OCI-LY7 (cell line): Measurements from ENCODE around the gene KAZN. TPM values are rescaled to one million over a fixed set of nuclear protein-coding genes. Genes with fewer than 3 reads are reported as not detected.
A peak's percentile ranks its signal among the peaks of the same experiment; 100 is the strongest.

Experiments
- BruUV-seq: library from RNA; stranded (reverse); fragments of 400-500 nt; replicated peaks from 2 replicates; lab custom pipeline; 2021; lab: Mats Ljungman, UMichigan
- CTCF ChIA-PET: fragments of 300-600 bp; sonication (Branson Sonifier 250); formaldehyde crosslinking; loops from one replicate; lab custom pipeline; 2022; ENCODE audit warnings: antibody characterized with exemption; ENCODE audit not compliant: unreplicated experiment; lab: Charles Lee
- POLR2A ChIA-PET: fragments of 300-600 bp; sonication (Branson Sonifier 250); formaldehyde crosslinking; loops from one replicate; lab custom pipeline; 2022; ENCODE audit warnings: antibody characterized with exemption; lab: Charles Lee
- DNase-seq: peaks from one replicate; pipeline ENCODE4 v3.0.0-alpha.2; 2015; ENCODE audit warnings: low spot score
- H2AFZ ChIP-seq: fragments of 200-600 bp; sonication (generic), shearing (Covaris generic); 2 replicates; pipeline ENCODE4 v1.6.1; 2014; ENCODE audit warnings: mild to moderate bottlenecking, antibody characterized with exemption, low read length, moderate library complexity
- H3K27ac ChIP-seq: fragments of 200-600 bp; sonication (generic); 2 replicates; pipeline ENCODE4 v1.5.1; 2014; ENCODE audit warnings: mixed run types, low read depth, mild to moderate bottlenecking, moderate library complexity, low read length, inconsistent platforms; ENCODE audit not compliant: poor library complexity, severe bottlenecking
- H3K36me3 ChIP-seq: fragments of 200-600 bp; sonication (generic); 2 replicates; pipeline ENCODE4 v1.6.1; 2014; ENCODE audit warnings: mild to moderate bottlenecking, antibody characterized with exemption, low read length, moderate library complexity, mixed read lengths; ENCODE audit not compliant: insufficient read depth
- H3K4me1 ChIP-seq: fragments of 200-600 bp; sonication (generic); 2 replicates; pipeline ENCODE4 v1.5.1; 2014; ENCODE audit warnings: mild to moderate bottlenecking, low read length; ENCODE audit not compliant: insufficient read depth, poor library complexity, severe bottlenecking
- H3K4me2 ChIP-seq: fragments of 200-600 bp; sonication (generic); 2 replicates; pipeline ENCODE4 v1.6.1; 2014; ENCODE audit warnings: mild to moderate bottlenecking, low read length
- H3K4me3 ChIP-seq: fragments of 200-600 bp; sonication (generic); 2 replicates; pipeline ENCODE4 v1.5.1; 2014; ENCODE audit warnings: mild to moderate bottlenecking, low read depth, low read length; ENCODE audit not compliant: poor library complexity, severe bottlenecking
- H3K79me2 ChIP-seq: fragments of 200-600 bp; sonication (generic); 2 replicates; pipeline ENCODE4 v1.6.1; 2016; ENCODE audit warnings: low read depth, mild to moderate bottlenecking, low read length, moderate library complexity, mixed read lengths; ENCODE audit not compliant: insufficient read depth
- H3K9me2 ChIP-seq: fragments of 200-600 bp; sonication (generic); 2 replicates; pipeline ENCODE4 v1.6.1; 2016; ENCODE audit warnings: mild to moderate bottlenecking, low read length, mixed read lengths; ENCODE audit not compliant: insufficient read depth
- H3K9me3 ChIP-seq: fragments of 200-600 bp; sonication (generic); 2 replicates; pipeline ENCODE4 v1.6.1; 2014; ENCODE audit warnings: mild to moderate bottlenecking, mixed run types, low read length, mixed read lengths
- H4K20me1 ChIP-seq: fragments of 200-600 bp; sonication (generic); 2 replicates; pipeline ENCODE4 v1.6.1; 2014; ENCODE audit warnings: mild to moderate bottlenecking, antibody characterized with exemption, low read length, moderate library complexity, mixed read lengths; ENCODE audit not compliant: insufficient read depth
- CTCF ChIP-seq: fragments of 200-600 bp; sonication (generic); conservative IDR thresholded peaks from 2 replicates; pipeline ENCODE4 v1.5.1; 2014; ENCODE audit warnings: mild to moderate bottlenecking, antibody characterized with exemption, low read length, moderate library complexity, mixed read lengths
- EZH2phosphoT487 ChIP-seq: fragments of 200-600 bp; sonication (generic); IDR thresholded peaks from 2 replicates; pipeline ENCODE4 v1.6.1; 2018; ENCODE audit warnings: low read depth, borderline replicate concordance, mild to moderate bottlenecking, mixed run types, antibody characterized with exemption, low read length, moderate library complexity, mixed read lengths
- intact Hi-C: fragments of 100-400 bp; cut with micrococcal nuclease; formaldehyde crosslinking; loops from one replicate; pipeline ENCODE4 v1.10.0; 2022; ENCODE audit not compliant: unreplicated experiment
- total RNA-seq, 2 experiments: library from RNA; depleted of rRNA in 1 of 2; stranded (reverse); fragments of >200 nt in 1 of 2; shearing (Covaris generic) in 1 of 2; gene quantifications; 2 replicates each; pipeline ENCODE4 v1.2.3, GENCODE V29; 2014 to 2022

Gene KAZN
- total RNA-seq, 2 experiments from 2014 or later: 0.40 to 2.4 TPM

- H3K27ac ChIP-seq: no peak overlapping the region
- peak overlapping the region; percentile 31; the same call in 1 of the 2 replicates for H3K4me2 ChIP-seq
- POLR2A ChIA-PET: interaction anchor here (0.6 to 1.7 kb wide), 3 partner anchors 9 to 153 kb away, joined by 3 to 4 read pairs (median 3); no protein-coding TSS in a partner anchor
- peaks cover 16% of the 10 kb centered on the region for H3K4me1 ChIP-seq
- DNase-seq: no peak
- no TSS peak for BruUV-seq
- no peaks in the 10 kb centered on the region for H3K9me3 ChIP-seq
- peak overlapping the region; percentile 33; the same call in 1 of the 2 replicates for H2AFZ ChIP-seq
- no peaks in the 10 kb centered on the region for H3K9me2 ChIP-seq
- intact Hi-C loops: loop anchor here (10.0 kb wide), 1 partner anchor 257 kb away; no protein-coding TSS in a partner anchor
- H4K20me1 ChIP-seq: no peaks in the 10 kb centered on the region
- H3K79me2 ChIP-seq: no peaks in the 10 kb centered on the region
- no peaks in the 10 kb centered on the region for H3K36me3 ChIP-seq
- CTCF ChIA-PET: interaction anchor here (0.6 to 0.9 kb wide), 2 partner anchors 22 to 887 kb away, joined by 3 to 4 read pairs; no protein-coding TSS in a partner anchor
- TF ChIP-seq EZH2phosphoT487 (no peak), CTCF (no peak)
- no peak overlapping the region for H3K4me3 ChIP-seq
Measured at GRCh38 chr1:14777516-14778506, 179.3 kb downstream of the KAZN start.

- Histone ChIP-seq H3K9me3 (no peaks in the 10 kb centered on the region), H3K4me2 (peak overlapping the region; percentile 31), H3K79me2 (no peaks in the 10 kb centered on the region), H4K20me1 (no peaks in the 10 kb centered on the region), H3K36me3 (no peaks in the 10 kb centered on the region), H3K4me3 (no peak overlapping the region), H2AFZ (peak overlapping the region; percentile 33; the same call in 1 of the 2 replicates), H3K27ac (no peak overlapping the region), H3K4me1 (peaks cover 16% of the 10 kb centered on the region), H3K9me2 (no peaks in the 10 kb centered on the region)
- TF ChIP-seq EZH2phosphoT487: no peak
- no peak for TF ChIP-seq CTCF
- no peak for DNase-seq
- no TSS peak for BruUV-seq
- intact Hi-C loops: loop anchor here (10.0 kb wide), 1 partner anchor 256 kb away; no protein-coding TSS in a partner anchor
- CTCF ChIA-PET: interaction anchor here (0.6 to 0.9 kb wide), 3 partner anchors 21 to 886 kb away, joined by 3 to 4 read pairs (median 3); no protein-coding TSS in a partner anchor
- POLR2A ChIA-PET: interaction anchor here (0.6 to 1.7 kb wide), 5 partner anchors 8 to 154 kb away, joined by 3 to 4 read pairs (median 3); no protein-coding TSS in a partner anchor
Measured at GRCh38 chr1:14778541-14778897, 180.0 kb downstream of the KAZN start.
